Lung (tissue), 12 donors: ENCODE data around the gene SPTBN1. TPM values are rescaled to one million over a fixed set of nuclear protein-coding genes. Genes with fewer than 3 reads are reported as not detected.
A peak's percentile ranks its signal among the peaks of the same experiment; 100 is the strongest.

Experiments
- ATAC-seq: fragments of 200-7000 bp; cut with Tn5 transposase; one replicate; pipeline ENCODE4 v1.9.1; 2020; ENCODE audit warnings: moderate number of reproducible peaks; ENCODE audit not compliant: insufficient read depth, low FRiP score
- DNase-seq, 3 donors: peaks; one replicate each; pipeline ENCODE4 v3.0.0-alpha.2; 2013 to 2017
- H3K27ac ChIP-seq, 2 donors: one replicate each; pipeline ENCODE4 v1.5.1; 2013; ENCODE audit warnings: mild to moderate bottlenecking in 2 of 2, moderate library complexity in 2 of 2, control low read depth in 1 of 2, inconsistent platforms in 1 of 2, low read depth in 1 of 2, low read length in 1 of 2
- H3K27me3 ChIP-seq, 3 donors: one replicate each; pipeline ENCODE4 v1.5.1; 2013; ENCODE audit warnings: low read length in 2 of 3; ENCODE audit not compliant: control insufficient read depth in 3 of 3, insufficient read depth in 3 of 3
- H3K36me3 ChIP-seq, 4 donors: one replicate each; pipeline ENCODE4 v1.5.1; 2013; ENCODE audit warnings: low read length in 4 of 4, mild to moderate bottlenecking in 1 of 4, moderate library complexity in 1 of 4; ENCODE audit not compliant: control insufficient read depth in 4 of 4, insufficient read depth in 4 of 4
- H3K4me1 ChIP-seq, 5 donors: one replicate each; pipeline ENCODE4 v1.5.1; 2013; ENCODE audit warnings: low read length in 5 of 5, mild to moderate bottlenecking in 2 of 5, moderate library complexity in 1 of 5; ENCODE audit not compliant: control insufficient read depth in 5 of 5, insufficient read depth in 5 of 5
- H3K4me3 ChIP-seq: one replicate; pipeline ENCODE4 v1.5.1; 2013; ENCODE audit warnings: mild to moderate bottlenecking, control low read depth, moderate library complexity
- H3K9ac ChIP-seq, 2 donors: one replicate each; pipeline ENCODE4 v1.5.1; 2013; ENCODE audit warnings: low read length in 2 of 2, control low read depth in 1 of 2; ENCODE audit not compliant: insufficient read depth in 1 of 2
- H3K9me3 ChIP-seq, 4 donors: one replicate each; pipeline ENCODE4 v1.5.1; 2013; ENCODE audit warnings: low read length in 3 of 4, mild to moderate bottlenecking in 1 of 4, moderate library complexity in 1 of 4; ENCODE audit not compliant: control insufficient read depth in 4 of 4, insufficient read depth in 3 of 4
- WGBS, 2 donors: extraction: QIAGEN DNeasy Blood & Tissue Kit; methylation state at CpG; one replicate each; pipeline ENCODE4 v1.1.7; 2013; 5-methylcytosine and 5-hydroxymethylcytosine counted together
- polyA plus RNA-seq, 2 donors: library from polyadenylated mRNA; stranded (reverse); fragments of 200-250 nt; gene quantifications; one replicate each; pipeline ENCODE4 v1.2.1, GENCODE V29; 2013
- total RNA-seq, 2 donors: library from RNA; depleted of rRNA in 1 of 2; stranded (reverse); fragments of >200 nt in 1 of 2; gene quantifications; one replicate each; pipeline ENCODE4 v1.2.1, GENCODE V29; 2014 to 2021
- TF ChIP-seq, protein P1 (sequence below): IDR thresholded peaks from 2 replicates; pipeline ENCODE4 v1.5.1; 2012; ENCODE audit warnings: mild to moderate bottlenecking; ENCODE audit errors: control extremely low read depth, extremely low read depth
- donor health status: control.
- donor health status: control.
- donor health status: Bipolar disorder and iron deficiency.
- donor health status: healthy.
- donor health status: DM: yes; HTN: yes; CAD: no.

SPTBN1 gene
- total and polyA plus RNA-seq, 4 donors, result 89.4 to 715 (median 275) TPM

DNA sequence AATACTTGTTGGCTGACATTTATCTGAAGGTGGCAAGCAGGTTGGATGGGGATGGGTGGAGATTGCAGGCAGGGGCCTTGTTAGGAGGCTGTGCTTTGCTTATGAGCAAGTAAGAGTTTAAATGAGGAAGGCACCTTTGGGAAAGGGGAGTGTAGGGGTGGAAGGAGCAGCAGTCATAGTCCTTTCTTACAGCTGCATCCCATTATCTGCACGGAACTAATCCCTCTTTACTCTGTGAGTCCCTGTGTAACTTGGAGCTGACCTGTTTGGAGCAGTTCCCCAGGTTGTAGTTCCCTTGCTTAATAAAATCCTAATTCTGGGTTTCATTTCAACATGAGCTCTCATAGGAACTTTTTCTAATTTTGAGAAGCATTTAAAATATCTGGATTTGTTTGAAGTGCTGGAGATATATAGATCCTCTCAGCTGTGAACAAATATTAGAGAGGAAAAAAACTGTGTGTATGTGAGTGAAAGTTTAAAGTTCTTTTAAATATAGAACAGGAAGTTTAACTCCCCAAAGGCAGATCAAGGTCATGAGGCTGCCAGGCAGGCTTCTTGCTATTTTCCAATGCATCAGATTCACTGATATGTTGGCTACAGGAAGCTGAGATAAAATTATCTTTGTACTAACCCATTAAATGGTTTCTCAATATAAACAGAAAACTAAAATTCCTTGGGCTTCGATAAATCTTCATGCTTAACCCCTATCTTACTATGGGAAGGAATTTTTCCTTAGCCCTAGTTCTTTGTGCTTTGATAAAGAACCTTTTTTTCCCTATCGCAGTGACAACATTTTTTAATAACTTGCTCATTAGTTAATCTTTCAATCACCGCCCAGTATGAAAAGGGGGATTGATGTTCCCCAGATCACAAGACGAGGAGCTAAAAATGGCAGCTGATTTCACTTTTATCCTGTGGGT lies 162.8 kb downstream of the SPTBN1 start:
- H3K27ac ChIP-seq, result peak overlapping the region; percentile 37 to 87
- 48 to 59% methylated on average over 5 of the region's 5 CpGs for WGBS, 2 donors
- no peak overlapping the region for H3K4me3 ChIP-seq
- no peaks in the 10 kb centered on the region for H3K27me3 ChIP-seq
- peaks cover 20 to 52% (median 42%) of the 10 kb centered on the region in 5 donors for H3K4me1 ChIP-seq
- peaks cover 37 to 73% (median 53%) of the 10 kb centered on the region in 4 donors for H3K36me3 ChIP-seq
- TF ChIP-seq, protein P1, sequence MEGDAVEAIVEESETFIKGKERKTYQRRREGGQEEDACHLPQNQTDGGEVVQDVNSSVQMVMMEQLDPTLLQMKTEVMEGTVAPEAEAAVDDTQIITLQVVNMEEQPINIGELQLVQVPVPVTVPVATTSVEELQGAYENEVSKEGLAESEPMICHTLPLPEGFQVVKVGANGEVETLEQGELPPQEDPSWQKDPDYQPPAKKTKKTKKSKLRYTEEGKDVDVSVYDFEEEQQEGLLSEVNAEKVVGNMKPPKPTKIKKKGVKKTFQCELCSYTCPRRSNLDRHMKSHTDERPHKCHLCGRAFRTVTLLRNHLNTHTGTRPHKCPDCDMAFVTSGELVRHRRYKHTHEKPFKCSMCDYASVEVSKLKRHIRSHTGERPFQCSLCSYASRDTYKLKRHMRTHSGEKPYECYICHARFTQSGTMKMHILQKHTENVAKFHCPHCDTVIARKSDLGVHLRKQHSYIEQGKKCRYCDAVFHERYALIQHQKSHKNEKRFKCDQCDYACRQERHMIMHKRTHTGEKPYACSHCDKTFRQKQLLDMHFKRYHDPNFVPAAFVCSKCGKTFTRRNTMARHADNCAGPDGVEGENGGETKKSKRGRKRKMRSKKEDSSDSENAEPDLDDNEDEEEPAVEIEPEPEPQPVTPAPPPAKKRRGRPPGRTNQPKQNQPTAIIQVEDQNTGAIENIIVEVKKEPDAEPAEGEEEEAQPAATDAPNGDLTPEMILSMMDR, result no peak
- DNase-seq (peak in 1 of 3 donors; percentile 73), ATAC-seq (no peak)
- H3K9ac ChIP-seq, result peak overlapping the region in 1 of 2 donors; percentile 2
- no peaks in the 10 kb centered on the region for H3K9me3 ChIP-seq

DNA sequence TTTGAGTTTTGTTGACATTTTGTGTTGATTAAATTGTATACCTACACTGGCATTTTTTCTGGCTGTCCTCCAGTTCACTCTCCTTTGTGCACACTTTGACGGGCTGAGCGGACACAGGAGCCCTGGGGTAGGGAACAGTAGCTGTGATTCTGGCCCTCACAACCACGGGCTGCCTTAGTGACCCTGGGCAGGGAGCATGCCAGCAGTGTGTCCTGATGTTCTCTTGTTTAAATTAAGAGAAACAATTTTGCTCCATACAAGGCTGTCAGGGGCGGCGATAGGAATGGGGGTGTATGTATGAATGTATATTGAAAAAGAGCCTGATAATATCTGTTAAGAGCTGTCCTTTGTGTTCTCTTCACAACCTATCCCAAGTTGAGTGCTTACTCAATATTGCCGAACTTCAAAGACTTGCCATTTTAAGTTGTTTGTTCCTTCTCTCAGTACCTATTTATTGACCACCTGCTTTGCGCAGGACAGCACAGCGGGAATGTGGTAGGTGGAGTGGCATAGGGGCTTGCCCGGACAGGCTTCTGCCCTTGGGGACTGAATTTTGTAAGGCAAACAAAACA lies 163.6 kb downstream of the SPTBN1 start:
- H3K9me3 ChIP-seq, result no peaks in the 10 kb centered on the region
- no peak for ATAC-seq
- no peaks in the 10 kb centered on the region for H3K27me3 ChIP-seq
- peaks cover 20 to 56% (median 37%) of the 10 kb centered on the region in 5 donors for H3K4me1 ChIP-seq
- no peak for DNase-seq
- WGBS, 2 donors, result 68 to 83% methylated on average over 9 of the region's 9 CpGs
- TF ChIP-seq, protein P1, result no peak
- H3K4me3 ChIP-seq, result no peak overlapping the region
- peak overlapping the region; percentile 24 to 74 for H3K27ac ChIP-seq
- H3K36me3 ChIP-seq, result peaks cover 37 to 72% (median 55%) of the 10 kb centered on the region in 4 donors
- no peak overlapping the region for H3K9ac ChIP-seq

DNA sequence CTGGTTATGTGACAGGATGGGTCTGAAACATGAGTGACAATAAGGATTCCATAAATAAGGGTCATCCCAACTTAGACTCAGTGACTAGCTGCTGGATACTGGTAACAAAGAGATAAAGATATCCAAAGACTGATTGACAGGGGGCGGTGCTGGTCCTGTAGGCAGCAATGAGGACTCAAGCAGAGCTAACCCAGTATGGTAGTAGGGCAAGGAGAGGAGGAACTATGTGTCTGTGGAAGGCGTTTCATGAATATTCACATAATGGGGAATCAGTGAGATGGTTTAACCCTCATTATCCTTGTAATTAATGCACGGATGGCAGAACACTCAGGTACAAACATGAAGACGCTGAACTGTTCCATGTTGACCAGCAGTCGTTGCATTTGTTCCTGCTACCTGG lies 164.8 kb downstream of the SPTBN1 start:
- Histone ChIP-seq H3K36me3 (peaks cover 38 to 77% (median 56%) of the 10 kb centered on the region in 4 donors), H3K27me3 (no peaks in the 10 kb centered on the region), H3K4me1 (peaks cover 19 to 58% (median 39%) of the 10 kb centered on the region in 5 donors), H3K9me3 (no peaks in the 10 kb centered on the region), H3K27ac (peak overlapping the region in 1 of 2 donors; percentile 65), H3K9ac (no peak overlapping the region), H3K4me3 (no peak overlapping the region)
- 94 to 98% methylated on average over 5 of the region's 5 CpGs for WGBS, 2 donors
- DNase-seq, result no peak
- no peak for ATAC-seq
- TF ChIP-seq, protein P1, result no peak
